IMR-90 (cell line): ENCODE data around the gene HPSE2.

Experiments
- CEBPB ChIP-seq: IDR thresholded peaks from 2 replicates; pipeline ENCODE4 v1.6.1; 2012; ENCODE audit warnings: low read depth, low read length, improper control_type of control experiment
- CTCF ChIP-seq: conservative IDR thresholded peaks from 2 replicates; pipeline ENCODE4 v1.5.1; 2012; ENCODE audit warnings: mild to moderate bottlenecking, low read depth, low read length, improper control_type of control experiment
- ELK1 ChIP-seq: fragments of 150-350 bp; IDR thresholded peaks from 2 replicates; pipeline ENCODE4 v1.6.1; 2016; ENCODE audit warnings: low read depth, mild to moderate bottlenecking, low read length, moderate library complexity, borderline replicate concordance
- MAFK ChIP-seq: IDR thresholded peaks from 2 replicates; pipeline ENCODE4 v1.6.1; 2012; ENCODE audit warnings: low read depth, low read length, improper control_type of control experiment
- MXI1 ChIP-seq: IDR thresholded peaks from 2 replicates; pipeline ENCODE4 v1.6.1; 2012; ENCODE audit warnings: low read depth, mild to moderate bottlenecking, low read length, moderate library complexity, borderline replicate concordance
- POLR2A ChIP-seq: IDR thresholded peaks from 2 replicates; pipeline ENCODE4 v1.6.1; 2012; ENCODE audit warnings: mild to moderate bottlenecking, low read depth, low read length
- RCOR1 ChIP-seq: IDR thresholded peaks from 2 replicates; pipeline ENCODE4 v1.6.1; 2012; ENCODE audit warnings: mild to moderate bottlenecking, low read length, improper control_type of control experiment; ENCODE audit not compliant: insufficient replicate concordance
- USF2 ChIP-seq: fragments of 150-350 bp; IDR thresholded peaks from 2 replicates; pipeline ENCODE4 v1.6.1; 2017; ENCODE audit warnings: mild to moderate bottlenecking, antibody characterized with exemption, low read length, low read depth

- TF ChIP-seq ELK1 (no peak), USF2 (no peak), CTCF (no peak), MXI1 (no peak), POLR2A (no peak), MAFK (no peak), CEBPB (no peak), RCOR1 (no peak)
Observed at GRCh38 chr10:98611436-98611835, 624.2 kb downstream of the HPSE2 start.
